ENCODE data around the gene DVL2.

Gene DVL2

DNA sequence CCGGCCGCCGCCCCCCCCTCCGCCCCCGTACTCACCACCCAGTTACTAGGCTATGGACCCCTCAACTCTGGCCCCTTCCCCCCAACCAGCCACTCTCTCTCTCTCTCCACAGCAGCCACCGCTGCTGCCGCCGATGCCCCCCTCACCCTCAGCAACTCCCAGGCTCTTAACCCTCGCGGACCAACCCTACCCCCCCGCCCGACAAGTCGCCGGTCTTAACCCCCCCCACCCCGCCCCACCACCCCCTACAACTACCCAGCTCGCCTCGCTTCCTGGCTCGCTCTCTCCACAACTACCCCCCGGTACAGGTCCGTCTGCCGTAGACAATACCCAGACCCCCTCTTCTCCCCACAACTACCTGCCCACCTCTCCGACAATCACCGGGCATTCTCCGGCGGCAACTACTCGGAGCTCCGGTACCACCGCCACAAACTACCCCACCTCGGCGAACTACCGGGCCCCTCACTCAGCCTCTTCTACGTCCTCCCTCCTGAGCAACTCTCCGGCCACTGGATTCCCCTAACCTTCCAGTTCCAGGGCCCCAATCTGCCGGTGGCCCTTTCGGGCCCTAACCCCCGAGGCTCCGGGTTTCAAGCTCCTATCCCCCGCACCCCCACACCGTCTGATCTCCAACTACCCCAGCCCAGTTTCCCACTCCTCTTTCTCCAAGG lies 4.2 kb upstream of the DVL2 start:
- DNase-seq (ENCODE audit: low read depth in 3 of 3), result no peak

- peak; percentile 69 to 87 (median 77) for DNase-seq (ENCODE audit: low read depth in 3 of 3)
Observed at GRCh38 chr17:7237761-7238419, 3.6 kb upstream of the DVL2 start.

DNA sequence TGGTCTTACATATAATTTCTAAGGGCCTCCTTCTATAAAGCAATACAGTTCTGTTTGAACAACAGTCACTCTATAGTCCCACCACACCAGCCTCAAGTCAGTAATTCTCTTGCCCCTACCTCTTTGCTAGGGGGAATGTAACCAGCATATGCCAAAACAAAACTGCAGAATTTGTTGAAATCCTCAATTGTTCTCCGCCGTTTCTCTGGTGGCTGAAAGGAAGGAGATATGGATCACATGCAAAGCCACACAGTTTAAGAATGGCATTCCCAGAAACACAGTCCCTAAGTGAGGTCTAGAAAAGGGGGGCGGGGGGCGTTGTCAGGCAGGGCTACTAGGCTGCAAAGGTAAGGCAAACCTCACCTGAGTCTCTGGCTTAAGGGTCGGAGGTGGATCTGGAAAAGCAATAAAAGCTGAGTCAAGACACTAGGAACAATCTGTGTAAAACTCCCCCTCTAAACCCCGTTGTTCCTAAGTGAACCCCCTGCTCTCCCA lies 3.0 kb upstream of the DVL2 start:
- DNase-seq (ENCODE audit: low read depth in 3 of 3), result no peak

- no peak for DNase-seq (ENCODE audit: low read depth in 3 of 3)
Observed at GRCh38 chr17:7236808-7237207, 2.5 kb upstream of the DVL2 start.

GRCh38 chr17:7235693-7236665 lies 1.7 kb upstream of the DVL2 start:
- no peak for DNase-seq (ENCODE audit: low read depth in 3 of 3)

- no peak for DNase-seq (ENCODE audit: low read depth in 3 of 3)
Observed at GRCh38 chr17:7233701-7234082, 625 bp downstream of the DVL2 start.

GRCh38 chr17:7232114-7232513 lies 2.2 kb downstream of the DVL2 start:
- no peak for DNase-seq (ENCODE audit: low read depth in 3 of 3)

GRCh38 chr17:7229504-7229903 lies 4.8 kb downstream of the DVL2 start:
- no peak for DNase-seq (ENCODE audit: low read depth in 3 of 3)

DNA sequence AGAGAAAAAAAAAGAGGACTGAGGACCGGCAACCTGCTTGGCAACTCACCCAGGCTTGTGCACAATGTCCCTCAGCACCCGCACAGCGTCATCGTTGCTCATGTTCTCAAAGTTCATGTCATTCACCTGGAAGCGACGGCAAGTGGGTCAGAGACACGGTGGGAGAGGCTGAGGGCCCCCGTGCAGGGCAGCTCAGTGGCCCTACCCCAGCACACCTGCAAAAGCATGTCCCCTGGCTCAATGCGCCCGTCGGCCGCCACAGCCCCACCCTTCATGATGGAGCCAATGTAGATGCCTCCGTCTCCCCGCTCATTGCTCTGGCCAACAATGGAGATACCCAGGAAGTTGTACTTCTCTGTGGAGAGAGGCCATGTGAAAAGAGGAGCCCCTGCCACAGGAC lies 5.4 kb downstream of the DVL2 start:
- DNase-seq (ENCODE audit: low read depth in 3 of 3), result no peak

GRCh38 chr17:7226721-7227710 lies 7.3 kb downstream of the DVL2 start:
- DNase-seq (ENCODE audit: low read depth in 3 of 3), result no peak

- no peak for DNase-seq (ENCODE audit: low read depth in 3 of 3)
Observed at GRCh38 chr17:7225711-7226331, 8.5 kb downstream of the DVL2 start.

GRCh38 chr17:7224661-7225111 lies 9.6 kb downstream of the DVL2 start:
- DNase-seq (ENCODE audit: low read depth in 3 of 3), result no peak

DNA sequence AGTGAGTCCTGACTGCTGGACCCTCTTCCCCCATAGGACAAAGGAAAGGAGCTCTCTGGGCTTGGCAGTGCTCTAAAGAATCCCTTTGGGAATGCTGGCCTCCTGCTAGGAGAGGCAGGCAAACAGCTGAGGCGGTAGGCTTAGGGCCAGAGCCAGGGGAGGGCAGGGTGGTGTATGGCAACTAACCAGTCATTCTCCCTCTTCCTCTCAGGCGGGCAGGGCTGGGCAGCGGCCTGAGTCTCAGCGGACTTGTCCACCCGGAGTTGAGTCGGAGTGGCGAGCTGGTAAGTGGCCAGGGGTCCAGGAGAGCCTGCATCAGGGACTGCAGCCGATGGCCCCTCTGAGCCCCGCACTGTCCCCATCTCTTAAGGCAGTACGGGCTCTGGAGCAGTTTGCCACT lies 10.2 kb downstream of the DVL2 start:
- no peak for DNase-seq (ENCODE audit: low read depth in 3 of 3)

GRCh38 chr17:7223375-7223774 lies 10.9 kb downstream of the DVL2 start:
- no peak for DNase-seq (ENCODE audit: low read depth in 3 of 3)

DNA sequence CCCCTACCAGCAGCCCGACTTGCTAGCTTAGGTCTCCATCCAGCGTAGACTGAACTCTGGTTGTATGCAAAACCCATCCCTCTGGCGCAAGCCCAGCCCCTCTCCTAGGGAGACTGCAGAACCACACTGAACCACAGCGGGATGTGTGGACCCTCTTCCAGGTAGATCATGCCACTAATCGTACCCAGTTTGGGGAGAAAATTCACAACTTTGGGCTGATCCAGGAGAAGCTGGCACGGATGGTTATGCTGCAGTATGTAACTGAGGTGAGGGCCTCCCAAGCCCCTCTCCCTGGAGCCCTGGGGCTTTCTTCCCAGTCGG lies 11.4 kb downstream of the DVL2 start:
- DNase-seq (ENCODE audit: low read depth in 3 of 3), result no peak

DNA sequence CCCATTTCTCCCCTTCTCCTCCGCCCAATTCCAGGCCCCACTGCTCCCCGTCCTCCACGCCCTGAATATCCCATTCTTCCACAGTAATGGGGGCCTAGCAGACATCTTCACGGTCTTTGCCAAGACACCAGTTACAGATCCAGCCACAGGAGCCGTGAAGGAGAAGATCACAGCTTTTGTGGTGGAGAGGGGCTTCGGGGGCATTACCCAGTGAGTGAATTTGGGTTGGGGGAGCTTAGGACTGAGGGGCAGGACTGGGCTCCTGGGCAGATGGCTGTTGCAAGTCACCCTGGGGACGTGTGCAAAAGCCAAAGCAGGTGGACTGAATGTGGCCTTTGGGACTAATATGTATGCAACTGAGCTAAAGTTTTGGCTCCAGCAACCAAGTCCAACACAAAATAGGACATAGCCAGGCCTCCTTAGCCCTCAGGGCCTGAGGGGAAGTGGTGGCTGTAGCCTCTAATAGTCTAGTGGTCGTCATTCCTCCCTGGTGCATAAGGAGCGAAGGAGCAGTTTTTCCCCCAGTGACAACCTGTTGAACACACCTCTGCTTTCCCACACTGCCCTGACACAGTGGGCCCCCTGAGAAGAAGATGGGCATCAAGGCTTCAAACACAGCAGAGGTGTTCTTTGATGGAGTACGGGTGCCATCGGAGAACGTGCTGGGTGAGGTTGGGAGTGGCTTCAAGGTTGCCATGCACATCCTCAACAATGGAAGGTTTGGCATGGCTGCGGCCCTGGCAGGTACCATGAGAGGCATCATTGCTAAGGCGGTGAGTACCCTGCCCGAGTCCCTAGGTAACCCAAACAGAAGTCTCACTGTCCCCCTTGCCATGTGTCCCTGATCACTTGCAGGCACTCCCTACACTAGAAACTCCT lies 12.0 kb downstream of the DVL2 start:
- no peak for DNase-seq (ENCODE audit: low read depth in 3 of 3)

DNA sequence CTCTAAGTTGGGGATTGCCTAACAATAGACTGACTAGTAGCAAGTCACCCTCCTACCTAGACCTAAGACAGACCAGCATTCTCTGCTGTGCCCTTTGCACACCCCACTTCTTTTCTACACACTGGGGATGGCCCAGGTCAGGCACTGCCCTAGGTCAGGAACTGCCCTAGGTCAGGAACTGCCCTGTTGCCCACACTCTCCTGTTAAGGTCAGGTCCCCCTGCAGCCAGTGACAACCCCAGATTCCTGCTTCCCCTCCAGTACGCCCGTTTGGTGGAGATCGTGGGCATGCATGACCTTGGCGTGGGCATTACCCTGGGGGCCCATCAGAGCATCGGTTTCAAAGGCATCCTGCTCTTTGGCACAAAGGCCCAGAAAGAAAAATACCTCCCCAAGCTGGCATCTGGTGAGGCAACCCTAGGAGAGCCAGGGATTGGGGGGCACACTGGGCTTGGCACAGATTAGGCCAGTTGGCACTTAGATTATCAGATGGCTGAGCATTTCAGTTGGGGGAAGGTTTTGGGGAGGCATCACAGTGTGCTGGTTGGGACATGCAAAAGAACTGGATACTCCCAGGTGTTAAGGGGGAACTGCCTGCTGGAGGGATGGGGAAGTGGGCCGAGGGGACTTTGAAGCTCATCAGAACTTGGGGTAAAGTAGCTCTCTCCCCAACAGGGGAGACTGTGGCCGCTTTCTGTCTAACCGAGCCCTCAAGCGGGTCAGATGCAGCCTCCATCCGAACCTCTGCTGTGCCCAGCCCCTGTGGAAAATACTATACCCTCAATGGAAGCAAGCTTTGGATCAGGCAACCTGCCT lies 12.8 kb downstream of the DVL2 start:
- DNase-seq (ENCODE audit: low read depth in 3 of 3), result no peak

GRCh38 chr17:7220593-7221277 lies 13.6 kb downstream of the DVL2 start:
- DNase-seq (ENCODE audit: low read depth in 3 of 3), result peak in 2 of 3 experiments; percentile 22 to 51

All from stimulated activated CD4-positive, alpha-beta T cell treated with anti-CD3 and anti-CD28 coated beads, TNF-alpha, amount 100 ng/mL, for 24 hours (primary cell).